Lower lobe of right lung (tissue), 2 donors: ENCODE data around the gene SERGEF. TPM values are rescaled to one million over a fixed set of nuclear protein-coding genes. Genes with fewer than 3 reads are reported as not detected.

ENCODE experiments used
- ATAC-seq, 2 donors: fragments of 200-7000 bp; cut with Tn5 transposase; one replicate each; pipeline ENCODE4 v1.9.1; 2020 to 2022; ENCODE audit warnings: mild to moderate bottlenecking in 2 of 2, moderate library complexity in 2 of 2
- DNase-seq: peaks from one replicate; pipeline ENCODE4 v3.0.0-alpha.2; 2020
- H3K27ac ChIP-seq: fragments of 200-600 bp; one replicate; pipeline ENCODE4 v1.8.0; 2022
- H3K27me3 ChIP-seq: fragments of 200-600 bp; one replicate; pipeline ENCODE4 v1.8.0; 2022; ENCODE audit warnings: low read depth
- H3K36me3 ChIP-seq: fragments of 200-600 bp; one replicate; pipeline ENCODE4 v1.8.0; 2022; ENCODE audit warnings: mild to moderate bottlenecking
- H3K4me1 ChIP-seq: fragments of 200-600 bp; one replicate; pipeline ENCODE4 v1.8.0; 2022
- H3K4me3 ChIP-seq: fragments of 200-600 bp; one replicate; pipeline ENCODE4 v1.8.0; 2022; ENCODE audit warnings: mild to moderate bottlenecking
- H3K9me3 ChIP-seq: fragments of 200-600 bp; one replicate; pipeline ENCODE4 v1.8.0; 2022
- intact Hi-C: fragments of 100-400 bp; cut with DNase I; formaldehyde crosslinking; loops from one replicate; pipeline ENCODE4 v1.11.0; 2022
- total RNA-seq: library from RNA; stranded (reverse); fragmentation: NEBNext Ultra II Directional; extraction: Animal tissue kit (Norgen Biotek cat#: 25700); gene quantifications from one replicate; pipeline ENCODE4 v1.2.1, GENCODE V29; 2021
- TF ChIP-seq, protein P1 (sequence below): fragments of 200-600 bp; IDR thresholded peaks from one replicate; pipeline ENCODE4 v1.8.0; 2022; ENCODE audit warnings: antibody characterized with exemption, mild to moderate bottlenecking
- donor health status: DM: no; HTN: yes; CAD: no; lungs with severe emphysema.

The SERGEF gene
- total RNA-seq, 1 donor from 2014 or later, result 28.4 TPM

DNA sequence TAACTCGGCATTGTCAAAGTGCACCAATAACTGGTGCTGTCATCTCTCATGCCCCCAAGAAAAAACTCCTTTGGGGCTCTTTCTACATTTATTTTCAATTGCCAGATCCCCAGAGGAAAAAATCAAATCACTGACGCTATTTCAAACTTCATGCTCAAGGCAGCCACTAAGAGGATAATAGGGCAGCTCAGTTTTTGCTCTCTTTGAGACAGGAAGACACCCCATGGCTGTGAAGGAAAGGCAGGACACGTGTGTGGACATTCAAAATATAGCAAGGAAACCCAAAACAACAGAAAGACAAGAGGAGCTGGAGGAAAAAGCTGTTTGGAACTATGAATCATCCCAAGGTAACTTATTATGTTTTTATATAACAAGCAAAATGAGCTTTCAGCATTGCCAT is 83.7 kb downstream of the SERGEF start:
- no peaks in the 10 kb centered on the region for H3K27me3 ChIP-seq
- H3K4me1 ChIP-seq, result peaks cover 4% of the 10 kb centered on the region
- ATAC-seq (no peak), DNase-seq (no peak)
- H3K36me3 ChIP-seq, result no peaks in the 10 kb centered on the region
- TF ChIP-seq, protein P1, sequence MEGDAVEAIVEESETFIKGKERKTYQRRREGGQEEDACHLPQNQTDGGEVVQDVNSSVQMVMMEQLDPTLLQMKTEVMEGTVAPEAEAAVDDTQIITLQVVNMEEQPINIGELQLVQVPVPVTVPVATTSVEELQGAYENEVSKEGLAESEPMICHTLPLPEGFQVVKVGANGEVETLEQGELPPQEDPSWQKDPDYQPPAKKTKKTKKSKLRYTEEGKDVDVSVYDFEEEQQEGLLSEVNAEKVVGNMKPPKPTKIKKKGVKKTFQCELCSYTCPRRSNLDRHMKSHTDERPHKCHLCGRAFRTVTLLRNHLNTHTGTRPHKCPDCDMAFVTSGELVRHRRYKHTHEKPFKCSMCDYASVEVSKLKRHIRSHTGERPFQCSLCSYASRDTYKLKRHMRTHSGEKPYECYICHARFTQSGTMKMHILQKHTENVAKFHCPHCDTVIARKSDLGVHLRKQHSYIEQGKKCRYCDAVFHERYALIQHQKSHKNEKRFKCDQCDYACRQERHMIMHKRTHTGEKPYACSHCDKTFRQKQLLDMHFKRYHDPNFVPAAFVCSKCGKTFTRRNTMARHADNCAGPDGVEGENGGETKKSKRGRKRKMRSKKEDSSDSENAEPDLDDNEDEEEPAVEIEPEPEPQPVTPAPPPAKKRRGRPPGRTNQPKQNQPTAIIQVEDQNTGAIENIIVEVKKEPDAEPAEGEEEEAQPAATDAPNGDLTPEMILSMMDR, result no peak
- no peak overlapping the region for H3K4me3 ChIP-seq
- H3K9me3 ChIP-seq, result no peaks in the 10 kb centered on the region
- H3K27ac ChIP-seq, result no peak overlapping the region
- intact Hi-C loops, result no loop called here

GRCh38 chr11:17927681-17928343 is 85.0 kb downstream of the SERGEF start:
- Histone ChIP-seq H3K9me3 (no peaks in the 10 kb centered on the region), H3K27ac (no peak overlapping the region), H3K27me3 (no peaks in the 10 kb centered on the region), H3K4me1 (peaks cover 4% of the 10 kb centered on the region), H3K4me3 (no peak overlapping the region), H3K36me3 (no peaks in the 10 kb centered on the region)
- no peak for ATAC-seq
- no peak for DNase-seq
- TF ChIP-seq, protein P1, result no peak
- intact Hi-C loops, result no loop called here

DNA sequence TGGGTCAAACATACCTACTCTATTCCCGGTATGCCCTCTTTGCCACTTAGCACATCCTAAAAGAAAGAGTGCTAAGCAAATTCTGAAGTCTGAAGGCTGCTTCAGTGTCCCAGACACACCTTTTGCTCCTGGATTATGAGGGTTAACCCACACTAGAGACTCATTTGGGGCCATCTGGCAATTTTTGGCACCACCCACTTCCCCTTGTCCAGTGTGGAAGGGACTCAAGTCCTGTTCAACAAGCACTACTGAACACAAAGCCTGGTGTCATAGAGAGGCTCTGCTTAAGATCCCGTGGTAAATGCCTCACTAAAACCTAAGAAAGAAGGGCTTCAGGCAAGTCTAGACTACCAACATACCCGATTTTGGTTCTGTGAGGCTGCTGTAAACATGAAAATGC is 85.8 kb downstream of the SERGEF start:
- no peaks in the 10 kb centered on the region for H3K9me3 ChIP-seq
- H3K27ac ChIP-seq, result no peak overlapping the region
- peaks cover 4% of the 10 kb centered on the region for H3K4me1 ChIP-seq
- no peak for DNase-seq
- no peaks in the 10 kb centered on the region for H3K36me3 ChIP-seq
- no peak overlapping the region for H3K4me3 ChIP-seq
- intact Hi-C loops, result no loop called here
- TF ChIP-seq, protein P1, result no peak
- no peaks in the 10 kb centered on the region for H3K27me3 ChIP-seq
- no peak for ATAC-seq

DNA sequence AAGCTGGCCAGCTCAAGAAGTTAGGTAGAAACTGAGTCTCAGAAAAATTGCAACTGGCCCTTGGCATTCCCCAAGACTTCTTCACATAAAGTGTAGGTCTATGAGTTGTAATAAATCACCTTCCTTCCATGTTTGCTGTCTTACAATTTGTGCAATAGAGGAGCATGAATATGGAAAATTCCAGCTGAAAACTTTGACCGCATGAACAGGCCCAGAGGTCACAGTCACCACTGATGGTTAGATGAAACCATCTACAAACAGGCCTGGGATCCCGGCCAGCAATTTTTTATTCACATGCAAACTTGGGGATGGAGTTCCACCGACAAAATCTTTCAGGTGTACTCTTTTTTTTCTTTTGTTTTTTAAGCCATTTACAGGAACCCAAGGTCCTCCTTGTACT is 88.1 kb downstream of the SERGEF start:
- intact Hi-C loops, result no loop called here
- Histone ChIP-seq H3K27me3 (no peaks in the 10 kb centered on the region), H3K4me1 (peaks cover 4% of the 10 kb centered on the region), H3K36me3 (no peaks in the 10 kb centered on the region), H3K9me3 (no peaks in the 10 kb centered on the region), H3K4me3 (no peak overlapping the region), H3K27ac (no peak overlapping the region)
- ATAC-seq (no peak), DNase-seq (no peak)
- TF ChIP-seq, protein P1, result no peak

GRCh38 chr11:17923217-17923616 is 89.6 kb downstream of the SERGEF start:
- Histone ChIP-seq H3K4me3 (no peak overlapping the region), H3K4me1 (peaks cover 4% of the 10 kb centered on the region), H3K27me3 (no peaks in the 10 kb centered on the region), H3K9me3 (no peaks in the 10 kb centered on the region), H3K36me3 (peaks cover under 1% of the 10 kb centered on the region), H3K27ac (no peak overlapping the region)
- no peak for DNase-seq
- TF ChIP-seq, protein P1, result no peak
- ATAC-seq, result no peak
- intact Hi-C loops, result no loop called here

GRCh38 chr11:17922416-17922788 is 90.4 kb downstream of the SERGEF start:
- intact Hi-C loops, result no loop called here
- peaks cover 8% of the 10 kb centered on the region for H3K36me3 ChIP-seq

More at GRCh38 chr11:17922416-17922788, 90.4 kb downstream of the SERGEF start:
- no peak overlapping the region for H3K27ac ChIP-seq
- H3K4me3 ChIP-seq, result no peak overlapping the region
- DNase-seq, result no peak
- TF ChIP-seq, protein P1, result no peak
- H3K9me3 ChIP-seq, result no peaks in the 10 kb centered on the region
- no peak for ATAC-seq
- H3K4me1 ChIP-seq, result no peaks in the 10 kb centered on the region
- no peaks in the 10 kb centered on the region for H3K27me3 ChIP-seq
